HEK293 (cell line): ENCODE measurements around the gene SPDYE4.

Experiments
- GLIS1 ChIP-seq: fragments of 450-650 bp; formaldehyde crosslinking; IDR thresholded peaks from 2 replicates; pipeline ENCODE4 v1.5.1; 2016; ENCODE audit warnings: missing biosample characterization, missing genetic modification characterization
- WT1 ChIP-seq: fragments of 450-650 bp; formaldehyde crosslinking; IDR thresholded peaks from 2 replicates; pipeline ENCODE4 v1.5.1; 2016; ENCODE audit warnings: missing biosample characterization, missing genetic modification characterization
- ZBTB17 ChIP-seq: fragments of 450-650 bp; formaldehyde crosslinking; IDR thresholded peaks from 2 replicates; pipeline ENCODE4 v1.5.1; 2016; ENCODE audit warnings: missing biosample characterization, missing genetic modification characterization
- ZBTB8A ChIP-seq: fragments of 450-650 bp; formaldehyde crosslinking; IDR thresholded peaks from 2 replicates; pipeline ENCODE4 v1.5.1; 2016; ENCODE audit warnings: missing biosample characterization, missing genetic modification characterization
- ZNF354C ChIP-seq: fragments of 450-650 bp; formaldehyde crosslinking; IDR thresholded peaks from 2 replicates; pipeline ENCODE4 v1.5.1; 2016; ENCODE audit warnings: missing biosample characterization, missing genetic modification characterization, low read depth, borderline replicate concordance
- ZNF501 ChIP-seq: fragments of 450-650 bp; formaldehyde crosslinking; IDR thresholded peaks from 2 replicates; pipeline ENCODE4 v1.5.1; 2016; ENCODE audit warnings: missing biosample characterization, missing genetic modification characterization
- ZNF548 ChIP-seq: fragments of 450-650 bp; formaldehyde crosslinking; IDR thresholded peaks from 2 replicates; pipeline ENCODE4 v1.5.1; 2016; ENCODE audit warnings: missing biosample characterization, missing genetic modification characterization
- ZNF549 ChIP-seq: fragments of 450-650 bp; IDR thresholded peaks from 2 replicates; pipeline ENCODE4 v1.5.1; 2018; ENCODE audit warnings: missing biosample characterization, missing genetic modification characterization, mild to moderate bottlenecking, inconsistent platforms, moderate library complexity
- TF ChIP-seq, protein P1 (sequence below): fragments of 450-650 bp; formaldehyde crosslinking; IDR thresholded peaks from 2 replicates; pipeline ENCODE4 v1.5.1; 2016; ENCODE audit warnings: missing biosample characterization, missing genetic modification characterization
- TF ChIP-seq, protein P2 (sequence below): fragments of 450-650 bp; formaldehyde crosslinking; IDR thresholded peaks from 2 replicates; pipeline ENCODE4 v1.5.1; 2017; ENCODE audit warnings: missing biosample characterization, missing genetic modification characterization
- TF ChIP-seq, protein P3 (sequence below): fragments of 450-650 bp; formaldehyde crosslinking; IDR thresholded peaks from 2 replicates; pipeline ENCODE4 v1.5.1; 2017; ENCODE audit warnings: missing biosample characterization, missing genetic modification characterization
- TF ChIP-seq, protein P4 (sequence below): fragments of 450-650 bp; formaldehyde crosslinking; conservative IDR thresholded peaks from 2 replicates; pipeline ENCODE4 v1.5.1; 2016; ENCODE audit warnings: low read depth, missing biosample characterization, missing genetic modification characterization
- TF ChIP-seq, protein P5 (sequence below): fragments of 450-650 bp; formaldehyde crosslinking; IDR thresholded peaks from 2 replicates; pipeline ENCODE4 v1.5.1; 2016; ENCODE audit warnings: missing biosample characterization, missing genetic modification characterization, borderline replicate concordance
- TF ChIP-seq, protein P6 (sequence below): fragments of 450-650 bp; formaldehyde crosslinking; IDR thresholded peaks from 2 replicates; pipeline ENCODE4 v1.5.1; 2016; ENCODE audit warnings: missing biosample characterization, missing genetic modification characterization, borderline replicate concordance
- TF ChIP-seq, protein P7 (sequence below): fragments of 450-650 bp; formaldehyde crosslinking; IDR thresholded peaks from 2 replicates; pipeline ENCODE4 v1.5.1; 2016; ENCODE audit warnings: missing biosample characterization, missing genetic modification characterization, borderline replicate concordance

SPDYE4 gene

DNA sequence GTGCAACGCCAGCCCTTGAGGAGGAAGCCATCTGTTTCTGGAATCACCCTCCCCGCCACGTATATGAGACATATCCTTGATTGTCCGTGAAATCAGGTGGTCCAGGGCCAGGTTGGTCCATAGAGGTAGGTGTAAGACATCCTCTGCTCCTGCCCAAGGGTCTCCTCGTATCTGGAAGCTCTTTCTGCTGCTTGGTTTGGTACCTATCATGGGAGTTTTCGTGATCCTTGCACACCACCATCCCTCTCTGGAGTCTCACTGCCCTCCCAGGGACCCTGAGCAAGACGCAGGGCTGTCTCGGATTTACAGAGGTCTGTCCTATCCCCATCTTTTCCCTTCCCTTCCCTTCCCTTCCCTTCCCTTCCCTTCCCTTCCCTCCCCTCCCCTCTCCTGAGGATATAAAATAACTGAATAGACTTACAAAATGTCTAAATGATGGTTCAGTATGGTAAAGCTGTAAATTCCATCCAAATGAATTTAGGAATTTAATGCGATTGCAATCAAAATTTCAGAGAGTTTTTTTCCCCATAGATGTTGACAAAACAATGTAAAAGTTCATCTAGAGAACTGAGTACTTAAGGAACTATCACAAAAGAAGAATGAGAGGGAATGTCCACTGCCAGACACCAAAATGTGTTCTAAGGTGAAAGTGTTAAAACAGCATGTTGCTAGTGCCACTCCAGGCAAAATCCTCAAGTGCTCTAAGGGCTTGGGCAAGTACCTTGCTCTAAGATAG, 11.7 kb downstream of the SPDYE4 start (continued):
- TF ChIP-seq, protein P1, sequence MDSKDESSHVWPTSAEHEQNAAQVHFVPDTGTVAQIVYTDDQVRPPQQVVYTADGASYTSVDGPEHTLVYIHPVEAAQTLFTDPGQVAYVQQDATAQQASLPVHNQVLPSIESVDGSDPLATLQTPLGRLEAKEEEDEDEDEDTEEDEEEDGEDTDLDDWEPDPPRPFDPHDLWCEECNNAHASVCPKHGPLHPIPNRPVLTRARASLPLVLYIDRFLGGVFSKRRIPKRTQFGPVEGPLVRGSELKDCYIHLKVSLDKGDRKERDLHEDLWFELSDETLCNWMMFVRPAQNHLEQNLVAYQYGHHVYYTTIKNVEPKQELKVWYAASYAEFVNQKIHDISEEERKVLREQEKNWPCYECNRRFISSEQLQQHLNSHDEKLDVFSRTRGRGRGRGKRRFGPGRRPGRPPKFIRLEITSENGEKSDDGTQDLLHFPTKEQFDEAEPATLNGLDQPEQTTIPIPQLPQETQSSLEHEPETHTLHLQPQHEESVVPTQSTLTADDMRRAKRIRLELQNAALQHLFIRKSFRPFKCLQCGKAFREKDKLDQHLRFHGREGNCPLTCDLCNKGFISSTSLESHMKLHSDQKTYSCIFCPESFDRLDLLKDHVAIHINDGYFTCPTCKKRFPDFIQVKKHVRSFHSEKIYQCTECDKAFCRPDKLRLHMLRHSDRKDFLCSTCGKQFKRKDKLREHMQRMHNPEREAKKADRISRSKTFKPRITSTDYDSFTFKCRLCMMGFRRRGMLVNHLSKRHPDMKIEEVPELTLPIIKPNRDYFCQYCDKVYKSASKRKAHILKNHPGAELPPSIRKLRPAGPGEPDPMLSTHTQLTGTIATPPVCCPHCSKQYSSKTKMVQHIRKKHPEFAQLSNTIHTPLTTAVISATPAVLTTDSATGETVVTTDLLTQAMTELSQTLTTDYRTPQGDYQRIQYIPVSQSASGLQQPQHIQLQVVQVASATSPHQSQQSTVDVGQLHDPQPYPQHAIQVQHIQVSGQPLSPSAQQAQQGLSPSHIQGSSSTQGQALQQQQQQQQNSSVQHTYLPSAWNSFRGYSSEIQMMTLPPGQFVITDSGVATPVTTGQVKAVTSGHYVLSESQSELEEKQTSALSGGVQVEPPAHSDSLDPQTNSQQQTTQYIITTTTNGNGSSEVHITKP (tag by site-specific recombination): peak; percentile 27; the same call in 1 of the 2 replicates
- TF ChIP-seq ZNF549 (tag by site-specific recombination) (no peak), ZNF501 (tag by site-specific recombination) (0 out of 2 replicates have a peak, but pooled peaks have one; percentile 11), GLIS1 (tag by site-specific recombination) (no peak), ZBTB17 (peak; percentile 80), WT1 (tag by site-specific recombination) (no peak), ZNF354C (tag by site-specific recombination) (no peak), ZBTB8A (tag by site-specific recombination) (no peak), ZNF548 (tag by site-specific recombination) (no peak)
- TF ChIP-seq, protein P2, sequence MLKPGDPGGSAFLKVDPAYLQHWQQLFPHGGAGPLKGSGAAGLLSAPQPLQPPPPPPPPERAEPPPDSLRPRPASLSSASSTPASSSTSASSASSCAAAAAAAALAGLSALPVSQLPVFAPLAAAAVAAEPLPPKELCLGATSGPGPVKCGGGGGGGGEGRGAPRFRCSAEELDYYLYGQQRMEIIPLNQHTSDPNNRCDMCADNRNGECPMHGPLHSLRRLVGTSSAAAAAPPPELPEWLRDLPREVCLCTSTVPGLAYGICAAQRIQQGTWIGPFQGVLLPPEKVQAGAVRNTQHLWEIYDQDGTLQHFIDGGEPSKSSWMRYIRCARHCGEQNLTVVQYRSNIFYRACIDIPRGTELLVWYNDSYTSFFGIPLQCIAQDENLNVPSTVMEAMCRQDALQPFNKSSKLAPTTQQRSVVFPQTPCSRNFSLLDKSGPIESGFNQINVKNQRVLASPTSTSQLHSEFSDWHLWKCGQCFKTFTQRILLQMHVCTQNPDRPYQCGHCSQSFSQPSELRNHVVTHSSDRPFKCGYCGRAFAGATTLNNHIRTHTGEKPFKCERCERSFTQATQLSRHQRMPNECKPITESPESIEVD (tag by site-specific recombination): no peak
- TF ChIP-seq, protein P3, sequence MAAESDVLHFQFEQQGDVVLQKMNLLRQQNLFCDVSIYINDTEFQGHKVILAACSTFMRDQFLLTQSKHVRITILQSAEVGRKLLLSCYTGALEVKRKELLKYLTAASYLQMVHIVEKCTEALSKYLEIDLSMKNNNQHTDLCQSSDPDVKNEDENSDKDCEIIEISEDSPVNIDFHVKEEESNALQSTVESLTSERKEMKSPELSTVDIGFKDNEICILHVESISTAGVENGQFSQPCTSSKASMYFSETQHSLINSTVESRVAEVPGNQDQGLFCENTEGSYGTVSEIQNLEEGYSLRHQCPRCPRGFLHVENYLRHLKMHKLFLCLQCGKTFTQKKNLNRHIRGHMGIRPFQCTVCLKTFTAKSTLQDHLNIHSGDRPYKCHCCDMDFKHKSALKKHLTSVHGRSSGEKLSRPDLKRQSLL (tag by site-specific recombination): no peak
- TF ChIP-seq, protein P4, sequence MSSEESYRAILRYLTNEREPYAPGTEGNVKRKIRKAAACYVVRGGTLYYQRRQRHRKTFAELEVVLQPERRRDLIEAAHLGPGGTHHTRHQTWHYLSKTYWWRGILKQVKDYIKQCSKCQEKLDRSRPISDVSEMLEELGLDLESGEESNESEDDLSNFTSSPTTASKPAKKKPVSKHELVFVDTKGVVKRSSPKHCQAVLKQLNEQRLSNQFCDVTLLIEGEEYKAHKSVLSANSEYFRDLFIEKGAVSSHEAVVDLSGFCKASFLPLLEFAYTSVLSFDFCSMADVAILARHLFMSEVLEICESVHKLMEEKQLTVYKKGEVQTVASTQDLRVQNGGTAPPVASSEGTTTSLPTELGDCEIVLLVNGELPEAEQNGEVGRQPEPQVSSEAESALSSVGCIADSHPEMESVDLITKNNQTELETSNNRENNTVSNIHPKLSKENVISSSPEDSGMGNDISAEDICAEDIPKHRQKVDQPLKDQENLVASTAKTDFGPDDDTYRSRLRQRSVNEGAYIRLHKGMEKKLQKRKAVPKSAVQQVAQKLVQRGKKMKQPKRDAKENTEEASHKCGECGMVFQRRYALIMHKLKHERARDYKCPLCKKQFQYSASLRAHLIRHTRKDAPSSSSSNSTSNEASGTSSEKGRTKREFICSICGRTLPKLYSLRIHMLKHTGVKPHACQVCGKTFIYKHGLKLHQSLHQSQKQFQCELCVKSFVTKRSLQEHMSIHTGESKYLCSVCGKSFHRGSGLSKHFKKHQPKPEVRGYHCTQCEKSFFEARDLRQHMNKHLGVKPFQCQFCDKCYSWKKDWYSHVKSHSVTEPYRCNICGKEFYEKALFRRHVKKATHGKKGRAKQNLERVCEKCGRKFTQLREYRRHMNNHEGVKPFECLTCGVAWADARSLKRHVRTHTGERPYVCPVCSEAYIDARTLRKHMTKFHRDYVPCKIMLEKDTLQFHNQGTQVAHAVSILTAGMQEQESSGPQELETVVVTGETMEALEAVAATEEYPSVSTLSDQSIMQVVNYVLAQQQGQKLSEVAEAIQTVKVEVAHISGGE (tag by site-specific recombination): 0 out of 2 replicates have a peak, but pooled peaks have one; percentile 1
- TF ChIP-seq, protein P5, sequence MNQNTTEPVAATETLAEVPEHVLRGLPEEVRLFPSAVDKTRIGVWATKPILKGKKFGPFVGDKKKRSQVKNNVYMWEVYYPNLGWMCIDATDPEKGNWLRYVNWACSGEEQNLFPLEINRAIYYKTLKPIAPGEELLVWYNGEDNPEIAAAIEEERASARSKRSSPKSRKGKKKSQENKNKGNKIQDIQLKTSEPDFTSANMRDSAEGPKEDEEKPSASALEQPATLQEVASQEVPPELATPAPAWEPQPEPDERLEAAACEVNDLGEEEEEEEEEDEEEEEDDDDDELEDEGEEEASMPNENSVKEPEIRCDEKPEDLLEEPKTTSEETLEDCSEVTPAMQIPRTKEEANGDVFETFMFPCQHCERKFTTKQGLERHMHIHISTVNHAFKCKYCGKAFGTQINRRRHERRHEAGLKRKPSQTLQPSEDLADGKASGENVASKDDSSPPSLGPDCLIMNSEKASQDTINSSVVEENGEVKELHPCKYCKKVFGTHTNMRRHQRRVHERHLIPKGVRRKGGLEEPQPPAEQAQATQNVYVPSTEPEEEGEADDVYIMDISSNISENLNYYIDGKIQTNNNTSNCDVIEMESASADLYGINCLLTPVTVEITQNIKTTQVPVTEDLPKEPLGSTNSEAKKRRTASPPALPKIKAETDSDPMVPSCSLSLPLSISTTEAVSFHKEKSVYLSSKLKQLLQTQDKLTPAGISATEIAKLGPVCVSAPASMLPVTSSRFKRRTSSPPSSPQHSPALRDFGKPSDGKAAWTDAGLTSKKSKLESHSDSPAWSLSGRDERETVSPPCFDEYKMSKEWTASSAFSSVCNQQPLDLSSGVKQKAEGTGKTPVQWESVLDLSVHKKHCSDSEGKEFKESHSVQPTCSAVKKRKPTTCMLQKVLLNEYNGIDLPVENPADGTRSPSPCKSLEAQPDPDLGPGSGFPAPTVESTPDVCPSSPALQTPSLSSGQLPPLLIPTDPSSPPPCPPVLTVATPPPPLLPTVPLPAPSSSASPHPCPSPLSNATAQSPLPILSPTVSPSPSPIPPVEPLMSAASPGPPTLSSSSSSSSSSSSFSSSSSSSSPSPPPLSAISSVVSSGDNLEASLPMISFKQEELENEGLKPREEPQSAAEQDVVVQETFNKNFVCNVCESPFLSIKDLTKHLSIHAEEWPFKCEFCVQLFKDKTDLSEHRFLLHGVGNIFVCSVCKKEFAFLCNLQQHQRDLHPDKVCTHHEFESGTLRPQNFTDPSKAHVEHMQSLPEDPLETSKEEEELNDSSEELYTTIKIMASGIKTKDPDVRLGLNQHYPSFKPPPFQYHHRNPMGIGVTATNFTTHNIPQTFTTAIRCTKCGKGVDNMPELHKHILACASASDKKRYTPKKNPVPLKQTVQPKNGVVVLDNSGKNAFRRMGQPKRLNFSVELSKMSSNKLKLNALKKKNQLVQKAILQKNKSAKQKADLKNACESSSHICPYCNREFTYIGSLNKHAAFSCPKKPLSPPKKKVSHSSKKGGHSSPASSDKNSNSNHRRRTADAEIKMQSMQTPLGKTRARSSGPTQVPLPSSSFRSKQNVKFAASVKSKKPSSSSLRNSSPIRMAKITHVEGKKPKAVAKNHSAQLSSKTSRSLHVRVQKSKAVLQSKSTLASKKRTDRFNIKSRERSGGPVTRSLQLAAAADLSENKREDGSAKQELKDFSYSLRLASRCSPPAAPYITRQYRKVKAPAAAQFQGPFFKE: no peak
- TF ChIP-seq, protein P6, sequence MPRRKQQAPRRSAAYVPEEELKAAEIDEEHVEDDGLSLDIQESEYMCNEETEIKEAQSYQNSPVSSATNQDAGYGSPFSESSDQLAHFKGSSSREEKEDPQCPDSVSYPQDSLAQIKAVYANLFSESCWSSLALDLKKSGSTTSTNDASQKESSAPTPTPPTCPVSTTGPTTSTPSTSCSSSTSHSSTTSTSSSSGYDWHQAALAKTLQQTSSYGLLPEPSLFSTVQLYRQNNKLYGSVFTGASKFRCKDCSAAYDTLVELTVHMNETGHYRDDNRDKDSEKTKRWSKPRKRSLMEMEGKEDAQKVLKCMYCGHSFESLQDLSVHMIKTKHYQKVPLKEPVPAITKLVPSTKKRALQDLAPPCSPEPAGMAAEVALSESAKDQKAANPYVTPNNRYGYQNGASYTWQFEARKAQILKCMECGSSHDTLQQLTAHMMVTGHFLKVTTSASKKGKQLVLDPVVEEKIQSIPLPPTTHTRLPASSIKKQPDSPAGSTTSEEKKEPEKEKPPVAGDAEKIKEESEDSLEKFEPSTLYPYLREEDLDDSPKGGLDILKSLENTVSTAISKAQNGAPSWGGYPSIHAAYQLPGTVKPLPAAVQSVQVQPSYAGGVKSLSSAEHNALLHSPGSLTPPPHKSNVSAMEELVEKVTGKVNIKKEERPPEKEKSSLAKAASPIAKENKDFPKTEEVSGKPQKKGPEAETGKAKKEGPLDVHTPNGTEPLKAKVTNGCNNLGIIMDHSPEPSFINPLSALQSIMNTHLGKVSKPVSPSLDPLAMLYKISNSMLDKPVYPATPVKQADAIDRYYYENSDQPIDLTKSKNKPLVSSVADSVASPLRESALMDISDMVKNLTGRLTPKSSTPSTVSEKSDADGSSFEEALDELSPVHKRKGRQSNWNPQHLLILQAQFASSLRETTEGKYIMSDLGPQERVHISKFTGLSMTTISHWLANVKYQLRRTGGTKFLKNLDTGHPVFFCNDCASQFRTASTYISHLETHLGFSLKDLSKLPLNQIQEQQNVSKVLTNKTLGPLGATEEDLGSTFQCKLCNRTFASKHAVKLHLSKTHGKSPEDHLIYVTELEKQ: no peak
- TF ChIP-seq, protein P7, sequence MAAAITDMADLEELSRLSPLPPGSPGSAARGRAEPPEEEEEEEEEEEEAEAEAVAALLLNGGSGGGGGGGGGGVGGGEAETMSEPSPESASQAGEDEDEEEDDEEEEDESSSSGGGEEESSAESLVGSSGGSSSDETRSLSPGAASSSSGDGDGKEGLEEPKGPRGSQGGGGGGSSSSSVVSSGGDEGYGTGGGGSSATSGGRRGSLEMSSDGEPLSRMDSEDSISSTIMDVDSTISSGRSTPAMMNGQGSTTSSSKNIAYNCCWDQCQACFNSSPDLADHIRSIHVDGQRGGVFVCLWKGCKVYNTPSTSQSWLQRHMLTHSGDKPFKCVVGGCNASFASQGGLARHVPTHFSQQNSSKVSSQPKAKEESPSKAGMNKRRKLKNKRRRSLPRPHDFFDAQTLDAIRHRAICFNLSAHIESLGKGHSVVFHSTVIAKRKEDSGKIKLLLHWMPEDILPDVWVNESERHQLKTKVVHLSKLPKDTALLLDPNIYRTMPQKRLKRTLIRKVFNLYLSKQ: no peak
